DMS153 treated with DMSO at 0.1 percent for 48 hours (cell line): ENCODE measurements around the gene ZFY.

Experiments used
- DNase-seq: peaks from one replicate; lab custom pipeline; 2025; ENCODE audit not compliant: unreplicated experiment; lab: John Stamatoyannopoulos, UW

ZFY gene

GRCh38 chrY:2934861-2935715 lies at the start of gene ZFY:
Gene ZFY (plus strand): TSS chrY:2935381. CDS start chrY:2953937, 18,556 bp downstream.
- DNase-seq: no peak

GRCh38 chrY:2885880-2886279 lies 49.3 kb upstream of the ZFY start:
- DNase-seq: no peak

- no peak for DNase-seq
Observed at GRCh38 chrY:2887386-2887785, 47.8 kb upstream of the ZFY start.

GRCh38 chrY:2887955-2888354 lies 47.2 kb upstream of the ZFY start:
- no peak for DNase-seq

GRCh38 chrY:2893471-2893870 lies 41.7 kb upstream of the ZFY start:
- DNase-seq: no peak

- DNase-seq: no peak
Observed at GRCh38 chrY:2896050-2896449, 39.1 kb upstream of the ZFY start.

GRCh38 chrY:2907356-2907755 lies 27.8 kb upstream of the ZFY start:
- no peak for DNase-seq

GRCh38 chrY:2913066-2913815 lies 21.9 kb upstream of the ZFY start:
- DNase-seq: no peak

- no peak for DNase-seq
Observed at GRCh38 chrY:2934078-2934477, 1.1 kb upstream of the ZFY start.

- no peak for DNase-seq
Observed at GRCh38 chrY:2935716-2936435, 695 bp downstream of the ZFY start.

GRCh38 chrY:2936436-2936750 lies 1.2 kb downstream of the ZFY start:
- DNase-seq: no peak

- DNase-seq: no peak
Observed at GRCh38 chrY:2937149-2937548, 2.0 kb downstream of the ZFY start.

- no peak for DNase-seq
Observed at GRCh38 chrY:2949590-2950252, 14.5 kb downstream of the ZFY start.

- DNase-seq: no peak
Observed at GRCh38 chrY:2950655-2951054, 15.5 kb downstream of the ZFY start.

- no peak for DNase-seq
Observed at GRCh38 chrY:2952912-2953311, 17.7 kb downstream of the ZFY start.

- no peak for DNase-seq
Observed at GRCh38 chrY:2954735-2955134, 19.6 kb downstream of the ZFY start.

GRCh38 chrY:2955561-2955960 lies 20.4 kb downstream of the ZFY start:
- DNase-seq: no peak

GRCh38 chrY:2962061-2962460 lies 26.9 kb downstream of the ZFY start:
- DNase-seq: no peak

GRCh38 chrY:2964814-2965213 lies 29.6 kb downstream of the ZFY start:
- DNase-seq: no peak

- DNase-seq: no peak
Observed at GRCh38 chrY:2965629-2966028, 30.4 kb downstream of the ZFY start.

GRCh38 chrY:2969561-2969960 lies 34.4 kb downstream of the ZFY start:
- DNase-seq: no peak
